ENCODE measurements around the gene CKAP4.

CKAP4 gene

GRCh38 chr12:106194351-106194750 is 53.5 kb downstream of the CKAP4 start:
- no peak for DNase-seq

- no peak for DNase-seq
Measured at GRCh38 chr12:106193394-106194215, 54.2 kb downstream of the CKAP4 start.

- no peak for DNase-seq
Measured at GRCh38 chr12:106192659-106193393, 55.0 kb downstream of the CKAP4 start.

GRCh38 chr12:106190581-106190980 is 57.2 kb downstream of the CKAP4 start:
- peak; percentile 57 for DNase-seq

GRCh38 chr12:106189341-106189740 is 58.5 kb downstream of the CKAP4 start:
- no peak for DNase-seq

- DNase-seq, result no peak
Measured at GRCh38 chr12:106188256-106188655, 59.6 kb downstream of the CKAP4 start.

Data from NCI-H2171 treated with DMSO at 0.1 percent for 48 hours (cell line).